ENCODE results near the gene CADM2.

The CADM2 gene

DNA sequence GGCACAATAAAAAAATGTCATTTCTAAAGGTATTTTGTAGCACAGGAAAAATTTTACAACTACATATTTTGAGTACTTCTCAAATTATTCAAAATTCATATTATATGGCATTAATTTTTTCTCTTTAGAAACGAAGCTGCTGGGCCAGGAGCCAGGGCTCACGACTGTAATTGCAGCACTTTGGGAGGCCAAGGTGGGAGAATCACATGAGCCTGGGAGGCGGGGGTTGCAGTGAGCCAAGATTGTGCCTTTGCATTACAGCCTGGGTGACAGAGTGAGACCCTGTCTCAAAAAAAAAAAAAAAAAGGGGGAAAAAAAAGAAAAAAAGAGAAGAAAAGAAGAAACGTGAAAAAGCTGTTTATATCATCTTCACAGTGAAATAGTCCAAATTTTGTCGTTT is 62.0 kb downstream of the CADM2 start:
- DNase-seq (ENCODE audit: extremely low read depth, insufficient read length): no peak
- TF ChIP-seq CTCF (IDR thresholded peaks at IDR 0.05; ENCODE audit: insufficient read depth, low read length, poor library complexity, severe bottlenecking): no peak

DNA sequence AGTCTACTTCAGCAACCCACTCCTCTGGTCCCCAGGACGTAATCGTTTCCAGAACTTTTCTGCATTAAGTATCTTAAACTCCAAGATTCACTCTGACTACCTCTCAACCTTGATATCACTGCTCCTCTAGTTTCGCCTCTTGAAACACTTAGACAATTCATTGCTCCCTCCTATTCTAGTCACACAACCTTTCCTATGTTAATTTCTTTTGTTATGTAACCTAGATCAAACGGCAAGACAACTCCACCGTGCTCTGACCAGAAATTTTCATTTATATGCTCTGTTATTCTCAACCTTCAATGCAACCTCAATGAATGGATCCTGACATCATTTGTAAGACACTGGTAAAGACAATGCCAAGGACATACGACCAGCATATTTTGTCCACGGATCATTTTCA is 71.3 kb downstream of the CADM2 start:
- no peak for TF ChIP-seq CTCF (IDR thresholded peaks at IDR 0.05; ENCODE audit: insufficient read depth, low read length, poor library complexity, severe bottlenecking)
- no peak for DNase-seq (ENCODE audit: extremely low read depth, insufficient read length)
- H3K36me3 ChIP-seq (ENCODE audit: control insufficient read depth, insufficient read depth, low read length): no peaks in the 10 kb centered on the region
- H3K27me3 ChIP-seq (replicated peaks; ENCODE audit: control insufficient read depth, insufficient read depth, low read length): no peaks in the 10 kb centered on the region
- no peak overlapping the region for H3K4me3 ChIP-seq (replicated peaks; ENCODE audit: low read depth, low read length)

More for the DNA sequence above, 62.0 kb downstream of the CADM2 start:
- Histone ChIP-seq H3K27me3 (replicated peaks; ENCODE audit: control insufficient read depth, insufficient read depth, low read length) (no peaks in the 10 kb centered on the region), H3K36me3 (ENCODE audit: control insufficient read depth, insufficient read depth, low read length) (no peaks in the 10 kb centered on the region), H3K4me3 (replicated peaks; ENCODE audit: low read depth, low read length) (no peak overlapping the region)

DNA sequence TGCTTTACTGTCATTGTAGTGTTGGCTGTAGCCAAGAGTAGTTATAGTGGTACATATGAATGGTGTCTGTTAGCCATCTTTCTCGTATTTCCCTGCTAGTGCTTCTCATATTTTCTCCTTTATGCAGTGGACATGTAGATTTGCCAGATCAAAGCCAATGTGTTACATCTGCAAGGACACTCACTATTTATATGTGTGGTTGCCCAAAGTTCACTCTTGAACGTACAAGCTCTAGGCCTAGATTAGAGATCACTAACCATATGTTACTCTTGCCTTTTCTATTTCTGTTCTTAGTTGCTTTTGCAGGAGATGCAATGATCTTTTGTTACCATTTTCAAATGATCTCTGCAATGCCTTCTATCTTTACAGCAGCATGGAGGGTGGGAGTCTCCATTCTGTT is 78.4 kb downstream of the CADM2 start:
- no peak for DNase-seq (ENCODE audit: extremely low read depth, insufficient read length)
- Histone ChIP-seq H3K36me3 (ENCODE audit: control insufficient read depth, insufficient read depth, low read length) (no peaks in the 10 kb centered on the region), H3K27me3 (replicated peaks; ENCODE audit: control insufficient read depth, insufficient read depth, low read length) (no peaks in the 10 kb centered on the region), H3K4me3 (replicated peaks; ENCODE audit: low read depth, low read length) (no peak overlapping the region)
- TF ChIP-seq CTCF (IDR thresholded peaks at IDR 0.05; ENCODE audit: insufficient read depth, low read length, poor library complexity, severe bottlenecking): no peak

GRCh38 chr3:85041001-85041400 is 82.2 kb downstream of the CADM2 start:
- H3K36me3 ChIP-seq (ENCODE audit: control insufficient read depth, insufficient read depth, low read length): no peaks in the 10 kb centered on the region
- no peak for DNase-seq (ENCODE audit: extremely low read depth, insufficient read length)
- TF ChIP-seq CTCF (IDR thresholded peaks at IDR 0.05; ENCODE audit: insufficient read depth, low read length, poor library complexity, severe bottlenecking): no peak
- H3K27me3 ChIP-seq (replicated peaks; ENCODE audit: control insufficient read depth, insufficient read depth, low read length): no peaks in the 10 kb centered on the region
- H3K4me3 ChIP-seq (replicated peaks; ENCODE audit: low read depth, low read length): no peak overlapping the region

- Histone ChIP-seq H3K4me3 (replicated peaks; ENCODE audit: low read depth, low read length) (no peak overlapping the region), H3K27me3 (replicated peaks; ENCODE audit: control insufficient read depth, insufficient read depth, low read length) (no peaks in the 10 kb centered on the region), H3K36me3 (ENCODE audit: control insufficient read depth, insufficient read depth, low read length) (no peaks in the 10 kb centered on the region)
- TF ChIP-seq CTCF (IDR thresholded peaks at IDR 0.05; ENCODE audit: insufficient read depth, low read length, poor library complexity, severe bottlenecking): no peak
- DNase-seq (ENCODE audit: extremely low read depth, insufficient read length): no peak
Measured at GRCh38 chr3:85041562-85042055, 82.8 kb downstream of the CADM2 start.

- H3K4me3 ChIP-seq (replicated peaks; ENCODE audit: low read depth, low read length): no peak overlapping the region
- H3K36me3 ChIP-seq (ENCODE audit: control insufficient read depth, insufficient read depth, low read length): no peaks in the 10 kb centered on the region
- H3K27me3 ChIP-seq (replicated peaks; ENCODE audit: control insufficient read depth, insufficient read depth, low read length): no peaks in the 10 kb centered on the region
- no peak for TF ChIP-seq CTCF (IDR thresholded peaks at IDR 0.05; ENCODE audit: insufficient read depth, low read length, poor library complexity, severe bottlenecking)
- DNase-seq (ENCODE audit: extremely low read depth, insufficient read length): no peak
Measured at GRCh38 chr3:85050821-85051220, 92.0 kb downstream of the CADM2 start.

All from GM06990 (cell line).